ENCODE data around the gene LRP4. TPM values are rescaled to one million over a fixed set of nuclear protein-coding genes. Genes with fewer than 3 reads are reported as not detected.

The LRP4 gene
- total and polyA plus RNA-seq, 2 of the 8 experiments (the other 6 are each of a cell fraction or from before 2014, with no cell fraction given), result 5.4 to 22.1 TPM

DNA sequence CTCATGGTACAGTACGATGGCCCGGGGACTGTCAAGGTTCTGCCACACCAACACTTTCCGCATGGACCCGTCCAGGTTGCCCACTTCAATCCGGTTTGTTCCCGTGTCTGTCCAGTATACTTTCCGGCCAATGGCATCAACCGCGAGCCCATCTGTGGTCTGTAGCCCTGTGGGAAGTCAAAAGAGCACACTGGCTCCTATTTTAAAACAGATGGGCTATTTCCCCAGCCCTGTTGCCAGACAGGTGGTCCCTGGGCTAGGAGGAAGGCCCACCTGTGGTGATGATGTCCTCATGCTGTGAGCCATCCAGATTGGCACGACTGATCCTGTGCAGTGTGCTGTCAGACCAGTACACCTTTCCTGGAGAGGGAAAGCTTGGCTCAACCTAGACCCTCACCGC, 41.9 kb downstream of the LRP4 start:
- Histone ChIP-seq H4K5ac (ENCODE audit: insufficient read length, low read depth, low read length) (no peak overlapping the region), H3K9ac (replicated peaks in 1 of 4; ENCODE audit: extremely low read depth in 1 of 4, low read depth in 3 of 4, low read length in 3 of 4) (no peak overlapping the region), H3K18ac (ENCODE audit: extremely low read depth, low read length) (no peak overlapping the region), H3K79me2 (ENCODE audit: control insufficient read depth in 1 of 2, insufficient read depth in 2 of 2, low read length in 2 of 2) (no peaks in the 10 kb centered on the region), H2BK5ac (ENCODE audit: low read depth, low read length) (no peak overlapping the region), H2BK120ac (replicated peaks; ENCODE audit: low read depth, low read length) (no peak overlapping the region), H2AK5ac (ENCODE audit: low read depth, low read length) (no peak overlapping the region), H3K56ac (replicated peaks; ENCODE audit: insufficient read length, low read depth, low read length) (no peak overlapping the region), H3K4me2 (ENCODE audit: insufficient read depth in 1 of 2, low read depth in 2 of 2, low read length in 2 of 2) (no peak overlapping the region), H3K9me3 (ENCODE audit: insufficient read depth in 2 of 2, low read depth in 1 of 2, low read length in 1 of 2) (no peaks in the 10 kb centered on the region), H3K14ac (ENCODE audit: insufficient read length) (no peak overlapping the region), H2BK12ac (ENCODE audit: low read depth, low read length) (no peak overlapping the region), H3K4me3 (ENCODE audit: extremely low read depth in 1 of 4, insufficient read depth in 2 of 4, low read depth in 3 of 4, low read length in 4 of 4) (no peak overlapping the region), H3K4me1 (replicated peaks in 1 of 4; ENCODE audit: control insufficient read depth in 3 of 4, insufficient read depth in 4 of 4, low read length in 3 of 4) (no peaks in the 10 kb centered on the region), H3K4ac (replicated peaks; ENCODE audit: insufficient read length, low read depth, low read length) (no peak overlapping the region), H3K27ac (ENCODE audit: low read depth, low read length) (no peak overlapping the region), H3K27me3 (replicated peaks in 1 of 4; ENCODE audit: control insufficient read depth in 3 of 4, extremely low read depth in 1 of 4, insufficient read depth in 3 of 4, low read length in 3 of 4) (no peaks in the 10 kb centered on the region), H2AFZ (ENCODE audit: low read length) (no peak overlapping the region), H2BK20ac (ENCODE audit: low read length) (no peak overlapping the region), H3K36me3 (ENCODE audit: control insufficient read depth in 2 of 4, insufficient read depth in 4 of 4, low read length in 3 of 4) (peaks cover 4 to 46% (median 30%) of the 10 kb centered on the region in 4 experiments), H4K20me1 (replicated peaks in 1 of 2; ENCODE audit: control insufficient read depth in 1 of 2, insufficient read depth in 2 of 2, low read length in 2 of 2) (peaks cover 0 to 1% of the 10 kb centered on the region in 2 experiments), H4K91ac (replicated peaks; ENCODE audit: insufficient read length, low read length) (no peak overlapping the region), H4K8ac (ENCODE audit: extremely low read depth, insufficient read depth, low read length) (no peak overlapping the region), H3K79me1 (ENCODE audit: low read depth, low read length) (no peaks in the 10 kb centered on the region), H3K23me2 (ENCODE audit: low read depth, low read length) (no peaks in the 10 kb centered on the region), H3K23ac (ENCODE audit: insufficient read length) (no peak overlapping the region), H2BK15ac (ENCODE audit: low read length) (no peak overlapping the region)
- no peak for DNase-seq (ENCODE audit: low read depth in 1 of 2, low spot score in 2 of 2)
- 90% methylated on average over 11 of the region's 11 CpGs; no CpG with 5 or more reads in 1 of the 2 experiments for WGBS, 2 experiments (ENCODE audit: extremely low coverage in 1 of 2, insufficient coverage in 1 of 2, insufficient read length in 1 of 2, insufficient replicate concordance in 2 of 2, low coverage in 1 of 2, low lambda C conversion rate in 2 of 2, missing lambda C conversion rate in 1 of 2)
- ChIA-PET CTCF (ENCODE audit: partially characterized antibody) (interaction anchor here (0.9 to 1.6 kb wide), 4 partner anchors 9 to 17 kb away, joined by 3 to 4 read pairs (median 3); no protein-coding TSS in a partner anchor), POLR2A (ENCODE audit: partially characterized antibody) (interaction anchor here (0.9 kb wide), 1 partner anchor 30 kb away, joined by 3 read pairs; the partner anchor contains the start of gene CKAP5)
- FAIRE-seq, result no peak
- TF ChIP-seq KDM4A (IDR thresholded peaks at IDR 0.05; ENCODE audit: low read depth, low read length, severe bottlenecking) (no peak), CEBPB (IDR thresholded peaks at IDR 0.05; ENCODE audit: low read depth, low read length) (no peak), CHD2 (IDR thresholded peaks at IDR 0.05; ENCODE audit: low read length) (no peak), CTBP2 (IDR thresholded peaks at IDR 0.05; ENCODE audit: borderline replicate concordance, insufficient read depth, insufficient read length, low read length) (no peak), MAFK (IDR thresholded peaks at IDR 0.05; ENCODE audit: low read depth, low read length) (no peak), EZH2 (IDR thresholded peaks at IDR 0.05; ENCODE audit: low read depth, low read length, severe bottlenecking) (no peak), HDAC2 (IDR thresholded peaks at IDR 0.05; ENCODE audit: borderline replicate concordance in 1 of 2, low read depth in 2 of 2, low read length in 2 of 2) (no peak), TCF12 (IDR thresholded peaks at IDR 0.05; ENCODE audit: low read depth, low read length) (no peak), POLR2A (IDR thresholded peaks at IDR 0.05; ENCODE audit: control extremely low read depth in 1 of 2, low read depth in 2 of 2, low read length in 2 of 2) (no peak), CBX5 (IDR thresholded peaks at IDR 0.05; ENCODE audit: low read depth, low read length) (no peak), TEAD4 (IDR thresholded peaks at IDR 0.05; ENCODE audit: low read depth, low read length) (no peak), RFX5 (IDR thresholded peaks at IDR 0.05; ENCODE audit: borderline replicate concordance, low read depth, low read length) (no peak), PHF8 (conservative IDR thresholded peaks at IDR 0.05; ENCODE audit: low read depth, low read length) (no peak)
